Measurements from ENCODE around the gene ERCC3.
A peak's percentile ranks its signal among the peaks of the same experiment; 100 is the strongest.

ERCC3 gene

GRCh38 chr2:127293748-127294562 is at the start of gene ERCC3:
ERCC3 (minus strand) TSS chr2:127294144; CDS start chr2:127294081, 63 bp downstream.
- DNase-seq, result peak; percentile 89

DNA sequence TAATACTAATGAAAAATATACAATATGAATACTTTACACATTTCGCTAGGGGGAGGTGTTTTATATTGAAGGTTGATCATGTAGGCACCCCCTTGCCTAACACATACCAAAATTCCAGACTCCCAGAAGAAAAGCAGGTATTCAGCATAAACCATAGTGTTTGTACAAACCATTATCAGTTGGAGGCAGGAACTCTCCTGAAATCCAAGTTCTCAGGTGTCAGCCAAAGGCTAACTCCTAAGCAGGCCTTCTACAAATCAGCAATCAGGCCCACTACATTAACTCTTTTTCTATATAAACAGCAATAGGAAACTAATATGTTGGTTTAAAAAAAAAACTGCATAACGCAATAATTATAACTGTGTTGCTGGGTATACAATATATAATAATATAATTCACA is 49.3 kb upstream of the ERCC3 start:
- no peak for DNase-seq

DNA sequence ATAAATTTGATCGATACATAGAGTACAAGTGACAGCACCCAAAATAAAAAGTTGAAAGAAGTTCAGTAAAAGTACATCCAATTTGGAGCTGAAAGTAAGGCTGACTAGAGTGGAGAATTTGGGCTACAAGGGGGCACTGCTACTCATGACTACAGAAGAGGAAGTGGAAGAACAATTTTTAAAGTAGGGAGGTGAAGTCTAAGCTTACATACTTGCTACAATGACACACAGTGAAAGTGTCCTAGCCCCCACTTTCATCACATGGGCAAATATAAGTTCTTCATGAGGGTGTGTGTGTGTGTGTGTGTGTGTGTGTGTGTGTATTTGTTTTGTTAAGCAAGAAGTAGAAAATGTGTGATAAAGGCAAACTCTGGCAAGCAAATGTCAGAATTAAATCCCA is 48.2 kb upstream of the ERCC3 start:
- no peak for DNase-seq

GRCh38 chr2:127332335-127332734 is 38.4 kb upstream of the ERCC3 start:
- DNase-seq, result no peak

GRCh38 chr2:127330753-127331152 is 36.8 kb upstream of the ERCC3 start:
- no peak for DNase-seq

DNA sequence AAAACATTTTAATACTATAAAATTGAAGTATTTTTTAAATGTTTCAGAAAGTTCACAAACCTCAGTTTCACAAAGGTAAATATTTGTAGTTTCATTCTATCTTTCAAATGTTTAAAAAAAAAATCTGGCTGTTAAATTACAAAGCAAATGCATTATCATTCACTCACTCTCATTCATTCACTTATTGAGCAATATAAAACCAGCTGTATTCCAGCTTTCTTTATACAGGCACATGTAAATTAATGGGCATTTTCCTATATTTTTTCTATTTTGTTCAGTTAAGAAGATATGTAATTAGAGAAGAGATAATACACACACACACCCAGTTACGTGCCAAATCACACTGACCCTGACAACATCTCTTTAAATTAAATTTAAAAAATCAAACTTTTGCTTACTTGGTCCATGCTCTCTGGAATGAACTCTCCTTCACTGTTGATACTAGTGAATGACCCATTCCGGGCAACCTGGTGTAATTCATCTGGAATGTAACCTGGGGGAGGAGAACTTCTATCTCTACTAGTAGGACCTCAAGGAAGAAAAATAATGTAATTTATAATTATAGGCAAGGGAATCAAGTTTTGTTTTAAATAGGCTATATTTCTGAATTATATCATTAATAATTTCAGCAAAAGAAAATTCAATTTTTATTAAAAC is 32.5 kb upstream of the ERCC3 start:
- DNase-seq, result no peak

DNA sequence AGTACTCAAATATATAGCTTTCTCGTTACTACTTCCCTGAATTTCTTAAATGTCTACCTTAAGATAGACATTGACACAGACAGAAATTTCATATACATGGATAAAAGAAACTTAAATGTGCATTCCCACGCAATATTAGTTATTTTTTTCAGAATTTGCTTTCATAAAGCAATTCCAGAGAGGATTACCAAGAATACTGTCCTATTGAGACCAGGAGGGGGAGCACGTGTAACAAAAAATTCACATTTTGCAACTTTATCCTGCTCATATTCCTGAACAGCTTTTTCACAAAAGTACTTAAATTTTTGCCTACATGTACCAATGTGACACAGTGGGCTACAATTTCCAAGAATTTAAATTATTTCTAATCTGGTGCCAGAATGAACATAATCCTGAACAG is 30.7 kb upstream of the ERCC3 start:
- DNase-seq, result no peak

GRCh38 chr2:127321303-127321702 is 27.4 kb upstream of the ERCC3 start:
- no peak for DNase-seq

DNA sequence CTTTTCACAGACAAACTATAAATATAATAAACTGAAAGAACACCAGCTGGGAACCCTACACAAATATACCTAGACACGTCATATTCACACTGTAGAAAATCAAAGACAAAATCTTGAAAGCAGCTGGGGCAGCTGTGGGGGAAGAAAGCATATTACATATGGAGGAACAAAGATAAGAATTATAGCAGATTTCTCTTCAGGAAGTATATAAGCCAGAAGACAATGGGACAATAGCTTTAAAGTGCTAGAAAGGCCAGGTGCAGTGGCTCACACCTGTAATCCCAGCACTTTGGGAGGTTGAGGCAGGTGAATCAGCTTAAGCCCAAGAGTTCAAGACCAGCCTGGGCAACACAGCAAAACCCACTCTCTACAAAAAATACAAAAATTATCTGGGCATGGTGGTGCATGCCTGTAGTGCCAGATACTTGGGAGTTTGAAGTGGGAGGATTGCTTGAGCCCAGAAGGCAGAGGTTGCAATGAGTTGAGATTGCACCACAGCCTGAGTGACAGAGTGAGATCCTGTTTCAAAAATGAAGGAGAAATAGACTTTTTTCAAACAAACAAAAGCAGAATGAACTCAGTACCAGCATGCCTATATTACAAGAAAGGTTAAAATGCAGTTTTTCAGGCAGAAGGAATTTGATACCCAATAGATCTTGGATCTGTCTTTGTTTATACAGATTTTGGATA is 26.8 kb upstream of the ERCC3 start:
- DNase-seq, result no peak

DNA sequence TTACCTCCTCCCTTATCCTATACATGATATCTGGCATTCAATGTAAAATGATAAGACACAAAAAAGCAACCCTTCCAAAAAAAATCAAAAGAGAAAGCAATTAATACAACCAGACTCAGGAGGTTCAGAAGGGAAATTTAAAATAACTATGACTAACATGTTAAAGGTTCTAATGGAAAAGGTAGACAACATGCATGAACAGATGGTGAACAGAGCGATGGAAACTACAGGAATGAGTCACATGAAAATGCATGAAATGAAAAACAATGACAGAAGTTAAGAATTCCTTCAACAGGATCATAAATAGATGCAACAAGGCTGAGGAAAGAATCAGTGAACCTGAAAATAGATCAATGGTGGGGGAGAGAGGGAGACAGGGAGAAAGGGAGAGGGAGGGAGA is 26.1 kb upstream of the ERCC3 start:
- no peak for DNase-seq

DNA sequence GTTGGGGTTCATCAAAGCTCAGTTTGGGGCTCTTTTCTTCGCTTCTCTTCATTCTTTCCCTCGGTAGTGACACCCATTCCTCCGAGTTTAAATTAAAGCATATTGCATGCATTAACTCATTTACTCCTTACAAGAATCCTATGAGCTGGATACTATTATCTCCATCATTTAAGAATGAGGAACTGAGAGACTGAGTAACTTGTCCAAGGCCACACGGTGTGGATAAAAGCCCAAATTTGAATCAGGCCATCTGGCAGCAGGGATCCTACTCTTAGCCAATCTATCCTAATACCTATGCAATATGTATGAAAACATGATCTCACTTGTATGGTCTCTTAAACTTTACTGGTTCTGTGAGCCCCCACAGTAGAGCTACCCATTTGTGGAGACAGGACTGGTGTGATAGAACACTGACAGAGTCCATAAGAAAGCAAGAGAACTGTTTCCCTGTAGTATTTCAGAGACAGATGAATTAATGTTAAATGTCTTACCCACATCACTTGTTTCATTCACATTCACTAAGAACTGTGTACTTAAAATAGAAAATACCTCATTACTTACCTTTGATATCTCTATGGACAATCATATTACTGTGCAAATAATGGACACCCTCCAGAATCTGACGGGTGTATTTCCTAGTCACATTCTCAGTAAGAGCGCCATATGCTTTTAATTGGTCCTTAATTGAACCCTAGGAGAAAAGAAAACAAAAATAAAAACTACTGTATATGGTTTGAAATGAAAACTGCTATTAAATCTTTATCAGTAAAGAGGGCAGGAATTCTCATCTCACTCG is 20.4 kb upstream of the ERCC3 start:
- DNase-seq, result no peak

DNA sequence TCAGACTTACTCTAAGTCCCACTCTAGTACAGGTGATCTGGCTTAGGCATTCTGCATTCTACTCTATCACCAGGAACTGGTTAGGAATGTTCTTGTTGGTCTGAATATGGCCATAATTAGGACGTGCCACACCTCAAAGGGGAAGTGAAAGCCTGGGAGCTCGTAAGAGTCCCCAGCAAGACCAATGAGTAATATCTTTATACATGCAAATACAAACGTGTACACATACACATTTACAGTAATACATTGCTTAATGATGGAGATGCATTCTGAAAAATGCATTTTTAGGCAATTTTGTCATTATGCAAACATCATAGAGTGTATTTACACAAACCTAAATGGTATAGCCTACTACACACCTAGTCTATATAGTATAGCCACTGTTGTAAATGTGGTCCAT is 19.5 kb upstream of the ERCC3 start:
- no peak for DNase-seq

- no peak for DNase-seq
Measured at GRCh38 chr2:127310980-127311379, 17.0 kb upstream of the ERCC3 start.

GRCh38 chr2:127309468-127309867 is 15.5 kb upstream of the ERCC3 start:
- DNase-seq, result no peak

DNA sequence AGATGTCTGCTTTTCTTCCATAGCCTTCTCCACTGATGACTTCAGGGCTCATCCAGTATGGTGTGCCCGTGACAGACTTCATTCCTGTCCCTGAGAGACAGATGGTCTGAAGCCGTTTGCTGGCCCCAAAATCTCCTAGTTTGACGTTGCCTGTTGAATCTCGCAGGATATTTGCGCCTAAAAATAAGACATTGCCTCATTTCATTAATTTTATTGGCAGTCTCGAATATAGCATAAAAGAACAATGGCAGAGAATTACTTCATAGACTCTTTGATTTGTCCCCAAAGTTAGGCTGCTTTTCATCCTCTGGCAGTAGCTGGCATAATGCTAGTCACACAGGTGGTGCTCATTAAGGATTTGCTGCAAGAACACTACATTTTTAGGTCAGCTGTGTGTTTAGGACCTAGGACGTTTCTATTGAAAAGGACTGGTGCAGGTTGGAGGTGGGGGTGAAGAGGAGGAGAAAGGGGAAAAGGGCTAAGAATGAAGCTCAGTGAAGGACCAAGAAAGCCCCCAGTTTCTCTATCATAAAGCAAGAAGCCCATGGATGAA is 14.7 kb upstream of the ERCC3 start:
- no peak for DNase-seq

- no peak for DNase-seq
Measured at GRCh38 chr2:127305990-127306585, 12.1 kb upstream of the ERCC3 start.

GRCh38 chr2:127302168-127302567 is 8.2 kb upstream of the ERCC3 start:
- no peak for DNase-seq

- no peak for DNase-seq
Measured at GRCh38 chr2:127293386-127293747, 577 bp downstream of the ERCC3 start.

GRCh38 chr2:127288274-127288673 is 5.7 kb downstream of the ERCC3 start:
- DNase-seq, result no peak

- no peak for DNase-seq
Measured at GRCh38 chr2:127283275-127283674, 10.7 kb downstream of the ERCC3 start.

DNA sequence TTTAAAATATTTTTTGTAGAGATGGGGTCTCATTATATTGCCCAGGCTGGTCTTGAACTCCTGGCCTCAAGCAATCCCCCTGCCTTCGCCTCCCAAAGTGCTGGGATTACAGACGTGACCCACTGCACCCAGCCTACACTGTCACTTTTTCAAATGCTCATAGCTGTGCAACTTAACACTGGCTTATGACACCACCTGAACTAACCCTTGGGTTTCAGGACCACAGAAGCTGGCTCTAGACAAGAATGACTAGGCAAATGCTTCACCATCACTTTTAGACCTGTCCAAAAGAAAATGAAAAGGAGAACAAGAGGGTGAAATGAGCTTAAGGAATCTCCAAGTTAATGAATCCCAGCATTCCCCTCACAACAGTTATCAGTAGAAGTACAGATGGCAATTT is 13.3 kb downstream of the ERCC3 start:
- DNase-seq, result no peak

GRCh38 chr2:127279781-127280180 is 14.2 kb downstream of the ERCC3 start:
- DNase-seq, result no peak

Data from left hindlimb (tissue), 1 donor.